SKM-1 (cell line): ENCODE results near the gene CDH13.
A peak's percentile ranks its signal among the peaks of the same experiment; 100 is the strongest.

ENCODE experiments used
- DNase-seq: peaks from one replicate; lab custom pipeline; 2025; ENCODE audit not compliant: unreplicated experiment; lab: John Stamatoyannopoulos, UW

The CDH13 gene

DNA sequence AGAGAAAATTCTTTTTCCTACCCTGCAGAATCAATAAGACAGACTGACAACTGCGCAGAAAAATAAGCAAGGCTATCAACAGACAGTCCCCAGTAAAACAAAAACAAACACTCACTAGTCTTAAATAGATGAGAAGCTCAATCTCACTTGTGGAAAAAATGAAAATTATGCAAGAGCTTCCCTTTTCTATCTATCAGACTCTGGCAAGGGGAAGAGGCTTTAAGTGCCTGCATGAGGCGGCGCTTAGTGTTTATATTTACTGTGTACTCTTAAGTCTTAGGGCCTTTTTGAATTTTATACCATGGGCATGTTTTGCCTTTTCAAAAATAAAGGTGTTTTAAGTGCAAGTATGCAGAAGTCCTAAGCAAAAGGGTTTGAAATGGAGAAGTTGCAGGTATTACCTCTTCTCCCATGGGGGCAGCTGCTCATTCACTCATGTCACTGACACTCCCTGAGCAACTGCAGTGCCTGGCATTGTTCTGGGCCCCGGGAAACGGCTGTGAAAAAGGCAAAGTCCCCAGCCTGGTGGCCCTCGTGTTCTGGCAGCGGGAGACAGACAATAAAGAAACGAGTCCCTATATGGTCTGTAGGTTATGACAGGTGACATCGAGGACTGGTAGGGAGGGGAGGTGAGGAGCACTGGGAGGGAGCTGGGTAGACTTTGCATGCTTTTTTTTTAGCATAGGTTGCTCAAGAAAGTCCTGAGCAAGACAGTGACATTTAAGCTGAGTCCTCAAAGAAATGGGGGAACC, 1216.2 kb downstream of the CDH13 start:
- DNase-seq, result peak; percentile 53

DNA sequence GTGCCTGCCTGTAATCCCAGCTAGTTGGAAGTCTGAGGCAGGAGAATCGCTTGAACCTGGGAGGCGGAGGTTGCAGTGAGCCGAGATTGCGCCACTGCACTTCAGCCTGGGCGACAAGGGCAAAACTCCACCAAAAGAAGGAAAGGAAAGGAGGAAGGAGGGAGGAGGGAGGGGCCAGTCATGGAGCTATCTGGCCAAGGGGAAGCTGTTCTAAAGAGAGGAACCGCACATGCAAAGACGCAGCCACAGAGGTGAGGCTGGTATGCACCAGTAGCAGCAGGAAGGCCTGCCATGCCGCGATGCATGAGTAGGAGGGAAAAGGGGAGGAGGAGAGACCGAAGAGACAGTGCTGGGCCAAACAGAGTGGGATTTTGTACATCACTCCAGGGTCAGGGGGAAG, 1216.9 kb downstream of the CDH13 start:
- DNase-seq, result peak; percentile 62

DNA sequence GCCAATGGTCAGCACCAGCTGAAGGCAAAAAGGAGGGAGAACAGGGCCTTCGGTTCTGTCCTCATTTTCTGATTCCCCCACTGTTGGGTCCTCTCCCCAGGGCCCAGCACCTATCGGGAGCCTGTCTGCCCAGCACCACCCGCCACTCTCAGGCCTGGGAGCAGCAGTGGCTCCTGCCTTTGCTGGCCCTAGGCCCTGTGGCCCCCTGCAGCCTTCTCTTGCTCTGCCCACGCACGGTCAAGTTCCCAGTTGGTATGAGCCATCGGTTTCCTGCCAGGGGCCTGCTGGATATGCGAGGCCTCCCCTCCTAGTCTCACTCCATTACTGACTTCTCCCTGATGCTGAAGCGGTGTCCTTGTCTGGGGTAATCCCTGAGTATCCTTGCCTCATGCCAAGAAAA, 1218.5 kb downstream of the CDH13 start:
- no peak for DNase-seq

- DNase-seq, result peak; percentile 84
Measured at GRCh38 chr16:83847371-83848225, 1220.8 kb downstream of the CDH13 start.

DNA sequence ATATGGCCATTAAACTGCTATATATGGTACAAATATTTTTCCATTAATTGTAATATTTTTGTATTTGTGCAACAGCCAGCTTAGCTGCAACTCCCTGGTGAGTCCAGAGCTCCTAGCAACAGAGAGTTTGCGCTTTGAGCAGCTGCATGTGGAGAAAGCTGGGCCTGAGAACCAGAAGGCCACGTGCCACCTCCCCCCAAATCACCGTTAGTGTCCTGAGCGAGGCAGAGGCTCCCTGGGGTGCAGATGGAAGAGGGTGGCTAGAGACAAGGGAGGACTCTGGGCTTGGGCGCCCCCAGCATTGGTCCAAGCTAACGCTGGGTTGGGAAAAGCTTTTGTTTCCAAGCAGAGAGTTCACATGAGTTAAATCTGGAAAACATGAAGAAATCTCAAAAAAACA, 1222.7 kb downstream of the CDH13 start:
- DNase-seq, result no peak
